Transverse colon (tissue), 4 donors: ENCODE measurements around the gene NUP98. TPM values are rescaled to one million over a fixed set of nuclear protein-coding genes. Genes with fewer than 3 reads are reported as not detected.

Experiments
- DNase-seq: peaks from one replicate; pipeline ENCODE4 v3.0.0-alpha.2; 2019
- H3K27ac ChIP-seq, 4 donors: fragments of 200-600 bp; sonication (generic); 2 replicates each; pipeline ENCODE4 v1.5.1; 2016 to 2018; ENCODE audit warnings: inconsistent platforms in 4 of 4
- H3K27me3 ChIP-seq: fragments of 200-600 bp; sonication (generic); 2 replicates; pipeline ENCODE4 v1.5.1; 2017; ENCODE audit warnings: inconsistent platforms
- H3K36me3 ChIP-seq, 4 donors: fragments of 200-600 bp; sonication (generic); 2 replicates each; pipeline ENCODE4 v1.5.1; 2017 to 2019; ENCODE audit warnings: inconsistent platforms in 4 of 4
- H3K4me1 ChIP-seq, 4 donors: fragments of 200-600 bp; sonication (generic); 2 replicates each; pipeline ENCODE4 v1.5.1; 2017 to 2020; ENCODE audit warnings: inconsistent platforms in 4 of 4
- H3K4me3 ChIP-seq, 4 donors: fragments of 200-600 bp; sonication (generic); 1 replicate in 1 of 4; 2 replicates in 3 of 4; pipeline versions ENCODE4 v1.5.1 to v1.6.1; 2017 to 2019; ENCODE audit warnings: inconsistent platforms in 4 of 4
- H3K9me3 ChIP-seq, 2 donors: fragments of 200-600 bp; sonication (generic); 2 replicates each; pipeline ENCODE4 v1.5.1; 2017 to 2019; ENCODE audit warnings: inconsistent platforms in 2 of 2
- CTCF ChIP-seq, 5 experiments: fragments of 200-600 bp in 3 of 5; fragments of 450-650 bp in 2 of 5; sonication (generic) in 3 of 5; IDR thresholded peaks; 1 replicate in 2 of 5; 2 replicates in 3 of 5; pipeline ENCODE4 v1.5.1; 2016 to 2017; ENCODE audit warnings: antibody characterized with exemption in 5 of 5, inconsistent platforms in 3 of 5, mild to moderate bottlenecking in 2 of 5, moderate library complexity in 1 of 5
- EP300 ChIP-seq: sonication (generic); formaldehyde crosslinking; IDR thresholded peaks from one replicate; pipeline ENCODE4 v1.6.1; 2017; ENCODE audit warnings: antibody characterized with exemption, low read depth
- POLR2A ChIP-seq: fragments of 450-650 bp; IDR thresholded peaks from one replicate; pipeline ENCODE4 v1.6.1; 2016; ENCODE audit warnings: antibody characterized with exemption, mild to moderate bottlenecking, moderate library complexity
- POLR2AphosphoS5 ChIP-seq, 3 donors: sonication (generic); formaldehyde crosslinking; IDR thresholded peaks; one replicate each; pipeline ENCODE4 v1.6.1; 2016; ENCODE audit warnings: antibody characterized with exemption in 3 of 3
- WGBS, 2 donors: methylation state at CpG; one replicate each; pipeline ENCODE4 v1.1.5; 2018; ENCODE audit warnings: low coverage in 1 of 2; 5-methylcytosine and 5-hydroxymethylcytosine counted together
- in situ Hi-C, 4 donors: fragments of 200-750 bp; cut with MboI; loops; one replicate each; pipeline versions ENCODE4 v1.15.0 to v1.15.1; 2017; ENCODE audit warnings: low sequenced_read_pairs in 3 of 4, low pct_ligation_motif_present in 1 of 4, low pct_unique_long_range_greater_than_20kb in 1 of 4
- intact Hi-C: fragments of 100-400 bp; cut with DNase I; formaldehyde crosslinking; loops from one replicate; pipeline ENCODE4 v1.15.1; 2023; ENCODE audit warnings: low total_unique reads
- total RNA-seq, 4 donors: library from RNA; depleted of rRNA; stranded (reverse); fragments of >200 nt; gene quantifications; one replicate each; pipeline ENCODE4 v1.1.0, GENCODE V29; 2016

NUP98 gene
- total RNA-seq, 4 donors from 2014 or later, result 37.0 to 103 (median 72.4) TPM

- intact Hi-C loops, result no loop called here
- Histone ChIP-seq H3K4me3 (no peak overlapping the region), H3K4me1 (no peaks in the 10 kb centered on the region), H3K27me3 (no peaks in the 10 kb centered on the region), H3K36me3 (peaks cover 0 to 12% (median 3%) of the 10 kb centered on the region in 4 donors), H3K27ac (no peak overlapping the region), H3K9me3 (no peaks in the 10 kb centered on the region)
- WGBS, 2 donors, result 91% methylated on average over 3 of the region's 3 CpGs; no CpG with 5 or more reads in 1 of the 2 donors
- DNase-seq, result no peak
- TF ChIP-seq EP300, result no peak
- TF ChIP-seq CTCF (IDR thresholded peaks at IDR 0.05), result no peak
- TF ChIP-seq POLR2A, result no peak
- no peak for TF ChIP-seq POLR2AphosphoS5 (IDR thresholded peaks at IDR 0.05)
- in situ Hi-C loops, result no loop called here
Observed at GRCh38 chr11:3823303-3823702, 25.9 kb upstream of the NUP98 start.

DNA sequence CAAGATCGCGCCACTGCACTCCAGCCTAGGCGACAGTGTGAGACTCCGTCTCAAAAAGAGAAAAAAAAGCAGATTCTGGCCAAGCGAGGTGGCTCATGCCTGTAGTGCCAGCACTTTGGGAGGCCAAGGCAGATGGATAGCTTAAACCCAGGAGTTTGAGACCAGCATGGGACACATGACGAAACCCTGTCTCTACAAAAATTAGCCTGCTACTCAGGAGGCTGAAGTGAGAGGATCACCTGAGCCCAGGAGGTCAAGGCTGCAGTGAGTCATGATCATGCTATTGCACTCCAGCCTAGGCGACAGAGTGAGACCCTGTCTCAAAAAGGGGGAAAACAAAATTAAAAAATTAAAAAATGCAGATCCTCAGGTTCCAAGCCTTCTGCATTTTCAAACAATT lies 25.0 kb upstream of the NUP98 start:
- H3K27me3 ChIP-seq, result no peaks in the 10 kb centered on the region
- no peak for TF ChIP-seq EP300
- no peak for TF ChIP-seq POLR2AphosphoS5 (IDR thresholded peaks at IDR 0.05)
- TF ChIP-seq POLR2A, result no peak
- TF ChIP-seq CTCF (IDR thresholded peaks at IDR 0.05), result no peak
- H3K36me3 ChIP-seq, result peaks cover 0 to 6% (median 3%) of the 10 kb centered on the region in 4 donors
- DNase-seq, result no peak
- no peak overlapping the region for H3K27ac ChIP-seq
- no peaks in the 10 kb centered on the region for H3K4me1 ChIP-seq
- intact Hi-C loops (no loop called here), in situ Hi-C loops (no loop called here)
- H3K9me3 ChIP-seq, result no peaks in the 10 kb centered on the region
- H3K4me3 ChIP-seq, result no peak overlapping the region
- WGBS, 2 donors, result 98 to 100% methylated on average over 1 to 7 of the region's 7 CpGs

GRCh38 chr11:3820971-3821370 lies 23.6 kb upstream of the NUP98 start:
- TF ChIP-seq CTCF (IDR thresholded peaks at IDR 0.05) (no peak), EP300 (no peak), POLR2A (no peak), POLR2AphosphoS5 (IDR thresholded peaks at IDR 0.05) (no peak)
- Histone ChIP-seq H3K36me3 (no peaks in the 10 kb centered on the region), H3K4me3 (no peak overlapping the region), H3K4me1 (no peaks in the 10 kb centered on the region), H3K27me3 (no peaks in the 10 kb centered on the region), H3K27ac (no peak overlapping the region), H3K9me3 (no peaks in the 10 kb centered on the region)
- in situ Hi-C loops (no loop called here), intact Hi-C loops (no loop called here)
- WGBS, 2 donors, result 100% methylated on average over 1 to 2 of the region's 2 CpGs
- no peak for DNase-seq

- Histone ChIP-seq H3K27ac (no peak overlapping the region), H3K36me3 (no peaks in the 10 kb centered on the region), H3K4me1 (no peaks in the 10 kb centered on the region), H3K4me3 (no peak overlapping the region), H3K9me3 (no peaks in the 10 kb centered on the region), H3K27me3 (no peaks in the 10 kb centered on the region)
- in situ Hi-C loops (no loop called here), intact Hi-C loops (no loop called here)
- WGBS, 2 donors, result 0 to 92% methylated on average over 1 to 10 of the region's 10 CpGs
- no peak for DNase-seq
- TF ChIP-seq POLR2A (no peak), POLR2AphosphoS5 (IDR thresholded peaks at IDR 0.05) (no peak)
Observed at GRCh38 chr11:3817181-3817800, 19.9 kb upstream of the NUP98 start.

GRCh38 chr11:3816673-3817072 lies 19.3 kb upstream of the NUP98 start:
- Histone ChIP-seq H3K9me3 (no peaks in the 10 kb centered on the region), H3K27ac (no peak overlapping the region), H3K36me3 (no peaks in the 10 kb centered on the region), H3K4me3 (no peak overlapping the region), H3K4me1 (no peaks in the 10 kb centered on the region), H3K27me3 (no peaks in the 10 kb centered on the region)
- TF ChIP-seq POLR2A (no peak), EP300 (no peak)
- WGBS, 2 donors, result 76% methylated on average over 2 of the region's 2 CpGs; no CpG with 5 or more reads in 1 of the 2 donors
- in situ Hi-C loops (no loop called here), intact Hi-C loops (no loop called here)
- no peak for DNase-seq
